ENCODE results near the gene PDE4B.

GRCh38 chr1:65971547-65971946 is 178.9 kb downstream of the PDE4B start:
- TF ChIP-seq CTCF (IDR thresholded peaks at IDR 0.05 in 2 of 3, conservative IDR thresholded peaks at IDR 0.05 in 1 of 3; ENCODE audit: control insufficient read depth in 2 of 3, extremely low read depth in 1 of 3, insufficient read depth in 1 of 3, low read depth in 3 of 3, low read length in 3 of 3) (no peak), ZNF274 (IDR thresholded peaks at IDR 0.05; ENCODE audit: insufficient read depth, insufficient read length) (no peak), POLR2AphosphoS5 (IDR thresholded peaks at IDR 0.05; ENCODE audit: low read length) (no peak), SIN3A (IDR thresholded peaks at IDR 0.05; ENCODE audit: low read depth, low read length) (no peak), ZBTB4 (CRISPR knock-in tag; IDR thresholded peaks at IDR 0.05) (no peak), POLR2A (IDR thresholded peaks at IDR 0.05; ENCODE audit: low read depth, low read length) (no peak), JUNB (IDR thresholded peaks at IDR 0.05) (no peak), TAF1 (IDR thresholded peaks at IDR 0.05; ENCODE audit: borderline replicate concordance, low read depth, low read length) (no peak)

Measured in GM12878 (cell line).